ENCODE data around the gene SH3RF3.

SH3RF3 gene

GRCh38 chr2:109405873-109406272 lies 276.9 kb downstream of the SH3RF3 start:
- DNase-seq (ENCODE audit: low read depth in 1 of 2, low spot score in 1 of 2), result no peak

GRCh38 chr2:109406301-109406700 lies 277.3 kb downstream of the SH3RF3 start:
- DNase-seq (ENCODE audit: low read depth in 1 of 2, low spot score in 1 of 2), result no peak

GRCh38 chr2:109407276-109408042 lies 278.5 kb downstream of the SH3RF3 start:
- DNase-seq (ENCODE audit: low read depth in 1 of 2, low spot score in 1 of 2), result no peak

GRCh38 chr2:109408043-109408335 lies 279.0 kb downstream of the SH3RF3 start:
- DNase-seq (ENCODE audit: low read depth in 1 of 2, low spot score in 1 of 2), result no peak

- DNase-seq (ENCODE audit: low read depth in 1 of 2, low spot score in 1 of 2), result no peak
Observed at GRCh38 chr2:109409321-109410038, 280.5 kb downstream of the SH3RF3 start.

GRCh38 chr2:109410039-109410815 lies 281.2 kb downstream of the SH3RF3 start:
- no peak for DNase-seq (ENCODE audit: low read depth in 1 of 2, low spot score in 1 of 2)

GRCh38 chr2:109411640-109412325 lies 282.8 kb downstream of the SH3RF3 start:
- DNase-seq (ENCODE audit: low read depth in 1 of 2, low spot score in 1 of 2), result no peak

- no peak for DNase-seq (ENCODE audit: low read depth in 1 of 2, low spot score in 1 of 2)
Observed at GRCh38 chr2:109415581-109416013, 286.6 kb downstream of the SH3RF3 start.

GRCh38 chr2:109417701-109418335 lies 288.8 kb downstream of the SH3RF3 start:
- DNase-seq (ENCODE audit: low read depth in 1 of 2, low spot score in 1 of 2), result no peak

- no peak for DNase-seq (ENCODE audit: low read depth in 1 of 2, low spot score in 1 of 2)
Observed at GRCh38 chr2:109418716-109419115, 289.7 kb downstream of the SH3RF3 start.

- DNase-seq (ENCODE audit: low read depth in 1 of 2, low spot score in 1 of 2), result no peak
Observed at GRCh38 chr2:109419171-109419756, 290.3 kb downstream of the SH3RF3 start.

- no peak for DNase-seq (ENCODE audit: low read depth in 1 of 2, low spot score in 1 of 2)
Observed at GRCh38 chr2:109419960-109420370, 291.0 kb downstream of the SH3RF3 start.

- DNase-seq (ENCODE audit: low read depth in 1 of 2, low spot score in 1 of 2), result no peak
Observed at GRCh38 chr2:109421101-109421500, 292.1 kb downstream of the SH3RF3 start.

- no peak for DNase-seq (ENCODE audit: low read depth in 1 of 2, low spot score in 1 of 2)
Observed at GRCh38 chr2:109421642-109422041, 292.6 kb downstream of the SH3RF3 start.

GRCh38 chr2:109422071-109422757 lies 293.2 kb downstream of the SH3RF3 start:
- DNase-seq (ENCODE audit: low read depth in 1 of 2, low spot score in 1 of 2), result no peak

- DNase-seq (ENCODE audit: low read depth in 1 of 2, low spot score in 1 of 2), result no peak
Observed at GRCh38 chr2:109422758-109423500, 293.9 kb downstream of the SH3RF3 start.

- no peak for DNase-seq (ENCODE audit: low read depth in 1 of 2, low spot score in 1 of 2)
Observed at GRCh38 chr2:109423556-109424359, 294.8 kb downstream of the SH3RF3 start.

- DNase-seq (ENCODE audit: low read depth in 1 of 2, low spot score in 1 of 2), result no peak
Observed at GRCh38 chr2:109425411-109425810, 296.4 kb downstream of the SH3RF3 start.

Data from activated CD4-positive, alpha-beta T cell treated with anti-CD3 and anti-CD28 coated beads, Interleukin-2, amount 50 U/mL, for 24 hours (primary cell).